ENCODE data around the gene DDX25.

GRCh38 chr11:125945011-125945796 is 40.9 kb downstream of the DDX25 start:
- TF ChIP-seq, protein P1, sequence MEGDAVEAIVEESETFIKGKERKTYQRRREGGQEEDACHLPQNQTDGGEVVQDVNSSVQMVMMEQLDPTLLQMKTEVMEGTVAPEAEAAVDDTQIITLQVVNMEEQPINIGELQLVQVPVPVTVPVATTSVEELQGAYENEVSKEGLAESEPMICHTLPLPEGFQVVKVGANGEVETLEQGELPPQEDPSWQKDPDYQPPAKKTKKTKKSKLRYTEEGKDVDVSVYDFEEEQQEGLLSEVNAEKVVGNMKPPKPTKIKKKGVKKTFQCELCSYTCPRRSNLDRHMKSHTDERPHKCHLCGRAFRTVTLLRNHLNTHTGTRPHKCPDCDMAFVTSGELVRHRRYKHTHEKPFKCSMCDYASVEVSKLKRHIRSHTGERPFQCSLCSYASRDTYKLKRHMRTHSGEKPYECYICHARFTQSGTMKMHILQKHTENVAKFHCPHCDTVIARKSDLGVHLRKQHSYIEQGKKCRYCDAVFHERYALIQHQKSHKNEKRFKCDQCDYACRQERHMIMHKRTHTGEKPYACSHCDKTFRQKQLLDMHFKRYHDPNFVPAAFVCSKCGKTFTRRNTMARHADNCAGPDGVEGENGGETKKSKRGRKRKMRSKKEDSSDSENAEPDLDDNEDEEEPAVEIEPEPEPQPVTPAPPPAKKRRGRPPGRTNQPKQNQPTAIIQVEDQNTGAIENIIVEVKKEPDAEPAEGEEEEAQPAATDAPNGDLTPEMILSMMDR (IDR thresholded peaks at IDR 0.05), result no peak
- no peak for TF ChIP-seq POLR2A (IDR thresholded peaks at IDR 0.05)

Measured in body of pancreas (tissue), 4 donors.